ENCODE results near the gene CKM.
"Not testable (repeated sequence)": the region's sequence is repeated elsewhere in the genome, so short reads cannot be mapped to it uniquely, and the experiment has no call there.

Gene CKM

GRCh38 chr19:45273521-45273855 is 49.2 kb downstream of the CKM start:
- TF ChIP-seq CTCF (IDR thresholded peaks at IDR 0.05) (no peak), ZFX (IDR thresholded peaks at IDR 0.05; ENCODE audit: borderline replicate concordance) (no peak)
- H3K27ac ChIP-seq = no peak overlapping the region

DNA sequence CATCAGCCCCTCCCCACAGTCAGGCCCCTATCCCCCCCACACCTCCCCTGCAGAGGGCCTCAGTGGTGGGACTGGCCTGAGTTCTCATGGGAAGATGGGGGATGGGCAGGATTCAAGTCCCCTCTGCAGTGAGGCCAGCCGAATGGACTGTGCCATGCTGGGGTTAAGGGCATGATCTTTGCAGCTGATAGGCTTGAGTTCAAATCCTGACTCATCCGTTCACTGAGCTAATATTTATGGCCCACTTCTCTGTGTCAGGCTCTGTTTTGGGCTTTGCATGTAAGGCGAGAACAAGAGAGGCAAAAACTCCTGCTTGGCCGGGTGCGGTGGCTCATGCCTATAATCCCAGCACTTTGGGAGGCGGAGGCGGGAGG is 51.0 kb downstream of the CKM start:
- TF ChIP-seq ZFX (IDR thresholded peaks at IDR 0.05; ENCODE audit: borderline replicate concordance) (no peak), CTCF (IDR thresholded peaks at IDR 0.05) (no peak)
- no peak overlapping the region for H3K27ac ChIP-seq

- no peak for TF ChIP-seq ZFX (IDR thresholded peaks at IDR 0.05; ENCODE audit: borderline replicate concordance)
- no peak for TF ChIP-seq CTCF (IDR thresholded peaks at IDR 0.05)
- H3K27ac ChIP-seq = no peak overlapping the region
These were observed 51.5 kb downstream of the CKM start for GRCh38 chr19:45271098-45271734.

GRCh38 chr19:45269939-45270338 is 52.7 kb downstream of the CKM start:
- H3K27ac ChIP-seq = not testable (repeated sequence)

DNA sequence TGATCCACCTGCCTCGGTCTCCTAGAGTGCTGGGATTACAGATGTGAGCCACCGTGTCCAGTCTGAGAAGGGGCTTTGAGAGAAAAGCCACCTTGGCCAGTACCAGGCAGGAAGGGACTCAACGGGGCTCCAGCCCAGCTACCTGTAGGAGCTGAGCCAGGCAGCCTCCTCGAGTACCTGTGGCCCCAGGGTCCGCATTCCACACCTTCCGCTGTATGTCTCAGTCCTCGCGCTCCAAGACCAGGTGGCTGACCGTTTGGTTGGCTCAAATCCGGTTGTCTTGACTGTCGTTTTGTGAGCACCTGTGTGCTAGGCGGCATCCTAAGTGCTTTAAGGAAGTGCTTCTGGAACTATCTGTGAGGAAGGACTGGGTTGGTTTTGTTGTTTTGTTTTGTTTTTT is 55.4 kb downstream of the CKM start:
- TF ChIP-seq CTCF (IDR thresholded peaks at IDR 0.05) = no peak
- H3K27ac ChIP-seq = no peak overlapping the region

GRCh38 chr19:45265375-45265774 is 57.3 kb downstream of the CKM start:
- no peak for TF ChIP-seq ZFX (IDR thresholded peaks at IDR 0.05; ENCODE audit: borderline replicate concordance)
- TF ChIP-seq CTCF (IDR thresholded peaks at IDR 0.05) = no peak
- H3K27ac ChIP-seq = no peak overlapping the region

DNA sequence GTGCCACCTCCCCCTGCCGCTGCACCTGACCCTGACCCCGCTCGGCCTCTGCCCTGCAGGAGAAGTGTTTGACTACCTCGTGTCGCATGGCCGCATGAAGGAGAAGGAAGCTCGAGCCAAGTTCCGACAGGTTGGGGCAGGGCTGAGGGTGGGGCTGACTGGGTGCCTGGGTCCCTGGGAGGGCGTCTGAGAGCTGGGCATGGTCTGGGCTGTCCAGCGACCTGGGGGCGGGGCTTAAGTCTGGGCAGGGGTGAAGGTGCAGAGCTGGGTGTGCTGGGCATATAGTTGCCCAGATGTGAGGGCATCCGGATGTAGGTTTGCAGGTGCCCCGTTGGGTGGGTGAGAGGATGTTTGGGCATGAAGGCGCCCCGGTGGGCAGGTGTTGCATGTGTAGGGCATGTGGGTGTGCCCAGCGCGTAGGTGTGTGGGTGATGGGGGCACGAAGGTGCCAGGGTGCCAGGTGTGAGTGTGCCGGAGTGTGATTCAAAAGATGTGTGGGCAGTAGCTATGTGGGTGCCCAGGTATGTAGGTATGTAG is 57.8 kb downstream of the CKM start:
- no peak overlapping the region for H3K27ac ChIP-seq
- no peak for TF ChIP-seq ZFX (IDR thresholded peaks at IDR 0.05; ENCODE audit: borderline replicate concordance)
- no peak for TF ChIP-seq CTCF (IDR thresholded peaks at IDR 0.05)

DNA sequence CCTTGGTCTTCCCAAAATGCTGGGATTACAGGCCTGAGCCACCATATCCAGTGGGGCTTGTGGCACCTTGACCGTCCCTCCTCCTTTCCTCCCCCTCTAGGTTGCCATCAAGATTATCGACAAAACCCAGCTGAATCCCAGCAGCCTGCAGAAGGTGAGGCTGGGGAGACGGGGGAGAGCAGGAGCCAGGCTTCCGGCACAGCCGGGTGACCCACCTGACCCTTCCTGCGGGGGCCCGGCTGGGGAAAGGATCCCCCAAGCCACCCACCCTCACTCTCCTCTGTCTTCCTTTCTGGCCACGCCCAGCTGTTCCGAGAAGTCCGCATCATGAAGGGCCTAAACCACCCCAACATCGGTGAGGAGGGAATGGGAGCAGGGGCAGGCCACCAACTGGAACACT is 59.7 kb downstream of the CKM start:
- TF ChIP-seq ZFX (IDR thresholded peaks at IDR 0.05; ENCODE audit: borderline replicate concordance) = no peak
- no peak for TF ChIP-seq CTCF (IDR thresholded peaks at IDR 0.05)
- no peak overlapping the region for H3K27ac ChIP-seq
